Sciatic nerve (tissue), 2 donors: ENCODE results near the gene DHX15. TPM values are rescaled to one million over a fixed set of nuclear protein-coding genes. Genes with fewer than 3 reads are reported as not detected.
A peak's percentile ranks its signal among the peaks of the same experiment; 100 is the strongest.

Experiments used
- ATAC-seq: fragments of 200-7000 bp; cut with Tn5 transposase; one replicate; pipeline ENCODE4 v1.9.1; 2020; ENCODE audit warnings: mild to moderate bottlenecking, moderate library complexity
- DNase-seq: peaks from one replicate; pipeline ENCODE4 v3.0.0-alpha.2; 2020; ENCODE audit warnings: low spot score
- intact Hi-C: fragments of 100-400 bp; cut with DNase I; formaldehyde crosslinking; loops from one replicate; pipeline ENCODE4 v1.14.2; 2022
- total RNA-seq: library from RNA; stranded (reverse); fragmentation: NEBNext Ultra II Directional; extraction: Animal tissue kit (Norgen Biotek cat#: 25700); gene quantifications from one replicate; pipeline ENCODE4 v1.2.1, GENCODE V29; 2021
- donor health status: DM: no; HTN: no; CAD: no.
- donor health status: DM: no; HTN: no; CAD: no.

Gene DHX15
- 131 TPM for total RNA-seq

GRCh38 chr4:24584211-24584850 lies at the start of gene DHX15:
Gene DHX15, minus strand, starts transcription at chr4:24584554. Its CDS starts 161 bp downstream, at chr4:24584393.
- intact Hi-C loops = no loop called here
- DNase-seq (peak; percentile 96), ATAC-seq (peak; percentile 99)

DNA sequence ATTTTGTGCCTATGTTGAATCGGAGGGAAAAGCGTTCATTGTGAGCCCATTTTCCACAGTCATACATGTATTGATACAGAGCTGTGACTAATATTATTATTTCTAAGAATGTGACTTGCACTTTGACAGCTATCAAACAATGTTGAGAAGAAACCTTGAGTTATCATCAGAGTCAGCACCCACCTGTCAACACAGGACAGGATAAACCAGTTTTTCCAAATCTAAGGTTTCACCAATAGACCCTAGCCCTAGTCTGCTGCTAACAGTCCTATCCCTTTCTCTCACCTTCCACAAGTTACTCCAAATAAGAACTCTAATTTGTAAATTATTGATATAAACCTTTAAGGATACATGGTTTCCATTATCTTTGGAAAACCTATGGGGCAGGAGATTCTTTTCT lies 47.7 kb upstream of the DHX15 start:
- DNase-seq = no peak
- intact Hi-C loops = no loop called here
- ATAC-seq = no peak

GRCh38 chr4:24630937-24631336 lies 46.6 kb upstream of the DHX15 start:
- intact Hi-C loops = no loop called here
- DNase-seq (no peak), ATAC-seq (no peak)

GRCh38 chr4:24625091-24625490 lies 40.7 kb upstream of the DHX15 start:
- intact Hi-C loops = no loop called here
- ATAC-seq (no peak), DNase-seq (no peak)

DNA sequence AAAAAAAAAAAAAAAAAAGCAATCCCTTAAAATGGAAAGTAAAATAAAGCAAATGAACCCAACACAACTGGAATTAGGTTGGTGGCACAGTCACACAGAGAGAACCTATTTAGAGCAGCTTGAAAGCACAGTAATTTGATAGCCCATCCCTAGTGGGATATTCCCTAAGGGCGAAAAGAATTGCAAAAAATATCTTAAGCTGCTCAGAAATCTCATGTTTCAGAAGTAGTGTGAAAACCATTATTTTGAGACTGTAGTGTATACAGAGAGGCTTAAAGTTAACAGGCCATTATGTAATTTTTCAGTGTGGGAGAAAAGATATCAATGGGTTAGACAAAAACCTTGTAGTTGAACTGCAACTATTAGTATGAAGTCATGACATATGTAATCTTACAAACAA lies 40.0 kb upstream of the DHX15 start:
- ATAC-seq (no peak), DNase-seq (no peak)
- intact Hi-C loops = no loop called here

- ATAC-seq (no peak), DNase-seq (no peak)
- intact Hi-C loops = no loop called here
These were observed 37.9 kb upstream of the DHX15 start for GRCh38 chr4:24622146-24622834.

- intact Hi-C loops = no loop called here
- no peak for DNase-seq
- no peak for ATAC-seq
These were observed 31.6 kb upstream of the DHX15 start for GRCh38 chr4:24615977-24616376.

- intact Hi-C loops = no loop called here
These were observed 30.5 kb upstream of the DHX15 start for GRCh38 chr4:24614881-24615280.

DNA sequence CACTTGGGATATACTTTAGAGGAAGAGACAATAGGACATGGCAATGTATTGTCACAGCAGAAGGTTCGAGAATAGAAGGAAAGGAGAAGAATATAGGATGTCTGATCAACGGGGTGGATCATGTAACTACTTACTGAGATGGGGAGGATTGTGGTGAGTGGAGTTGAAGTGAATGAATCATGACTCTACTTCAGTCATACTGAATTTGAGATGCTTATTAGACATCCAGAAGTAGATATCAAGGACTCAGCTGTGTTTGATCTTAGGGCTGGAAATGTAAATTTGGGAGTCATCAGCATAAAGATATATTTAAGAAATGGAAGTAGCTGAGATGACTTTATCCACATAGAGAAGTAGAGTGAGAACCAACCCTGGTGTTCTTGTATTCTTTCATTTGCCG lies 29.1 kb upstream of the DHX15 start:
- ATAC-seq (no peak), DNase-seq (no peak)
- intact Hi-C loops = no loop called here

More at GRCh38 chr4:24614881-24615280, 30.5 kb upstream of the DHX15 start:
- DNase-seq (no peak), ATAC-seq (no peak)

- intact Hi-C loops = no loop called here
- no peak for DNase-seq
- no peak for ATAC-seq
These were observed 27.2 kb upstream of the DHX15 start for GRCh38 chr4:24611575-24611974.

DNA sequence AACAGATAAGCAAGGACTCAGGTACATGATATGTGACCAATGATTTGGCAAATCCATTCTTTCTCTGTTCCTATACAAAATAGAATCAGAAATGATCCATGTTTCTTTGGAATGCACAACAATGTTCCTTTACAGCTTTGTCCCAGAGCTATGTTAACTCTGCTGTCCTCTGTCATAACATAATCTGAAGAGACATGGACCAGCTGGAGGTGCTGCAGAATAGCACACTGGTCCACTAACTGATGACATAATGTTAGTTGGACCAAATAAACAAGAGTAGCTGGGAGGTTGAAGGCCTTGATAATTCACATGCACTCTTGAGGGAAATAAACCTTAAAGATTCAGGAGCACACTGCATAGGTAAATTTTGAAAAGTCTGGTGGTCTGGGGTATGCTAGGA lies 23.0 kb upstream of the DHX15 start:
- ATAC-seq = peak; percentile 42

DNA sequence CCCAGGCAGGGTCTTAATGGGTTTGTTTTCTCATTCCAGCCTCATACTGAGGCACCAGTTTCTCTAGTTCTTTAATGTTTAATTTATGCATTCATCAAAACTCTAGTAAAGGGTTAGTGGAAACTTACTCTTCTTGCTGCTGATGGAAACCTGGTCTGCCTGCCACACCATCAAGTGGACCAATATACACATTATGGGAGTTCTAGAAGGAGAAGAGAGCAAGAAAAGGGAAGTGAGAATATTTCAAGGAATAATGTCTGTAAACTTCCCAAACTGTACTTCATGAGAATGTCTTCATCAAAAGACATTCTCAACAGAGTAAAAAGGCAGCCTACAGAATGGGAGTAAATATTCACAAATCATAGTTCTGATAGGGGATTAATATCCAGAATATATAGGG lies 20.9 kb upstream of the DHX15 start:
- DNase-seq = no peak
- no peak for ATAC-seq
- intact Hi-C loops = no loop called here

More for the DNA sequence above, 23.0 kb upstream of the DHX15 start:
- intact Hi-C loops = no loop called here
- DNase-seq = no peak

GRCh38 chr4:24604558-24605214 lies 20.3 kb upstream of the DHX15 start:
- DNase-seq = no peak
- intact Hi-C loops = no loop called here
- ATAC-seq = no peak

GRCh38 chr4:24603343-24603742 lies 19.0 kb upstream of the DHX15 start:
- ATAC-seq (no peak), DNase-seq (no peak)
- intact Hi-C loops = no loop called here

GRCh38 chr4:24601121-24601520 lies 16.8 kb upstream of the DHX15 start:
- ATAC-seq = no peak

GRCh38 chr4:24599275-24599674 lies 14.9 kb upstream of the DHX15 start:
- intact Hi-C loops = no loop called here
- ATAC-seq = no peak

More at GRCh38 chr4:24601121-24601520, 16.8 kb upstream of the DHX15 start:
- intact Hi-C loops = no loop called here
- DNase-seq = no peak

DNA sequence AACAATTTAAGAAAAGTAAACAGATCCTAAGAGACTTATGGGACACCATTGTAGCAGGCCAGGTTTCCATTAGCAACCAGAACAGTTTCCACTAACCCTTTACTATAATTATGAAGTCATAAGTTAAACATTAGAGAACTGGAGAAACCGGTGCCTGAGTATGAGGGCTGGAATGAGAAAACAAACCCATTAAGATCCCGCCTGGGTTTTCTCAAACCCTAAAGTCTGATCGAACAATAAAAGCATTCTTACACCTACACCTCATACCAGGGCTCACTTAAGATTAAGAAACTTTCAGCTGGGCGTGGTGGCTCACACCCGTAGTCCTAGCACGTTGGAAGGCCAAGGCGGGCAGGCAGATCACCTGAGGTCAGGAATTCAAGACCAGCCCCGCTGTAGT lies 13.7 kb upstream of the DHX15 start:
- DNase-seq = no peak
- ATAC-seq = no peak
- intact Hi-C loops = no loop called here

More at GRCh38 chr4:24599275-24599674, 14.9 kb upstream of the DHX15 start:
- DNase-seq = no peak

GRCh38 chr4:24595659-24596058 lies 11.3 kb upstream of the DHX15 start:
- intact Hi-C loops = no loop called here
- no peak for ATAC-seq

DNA sequence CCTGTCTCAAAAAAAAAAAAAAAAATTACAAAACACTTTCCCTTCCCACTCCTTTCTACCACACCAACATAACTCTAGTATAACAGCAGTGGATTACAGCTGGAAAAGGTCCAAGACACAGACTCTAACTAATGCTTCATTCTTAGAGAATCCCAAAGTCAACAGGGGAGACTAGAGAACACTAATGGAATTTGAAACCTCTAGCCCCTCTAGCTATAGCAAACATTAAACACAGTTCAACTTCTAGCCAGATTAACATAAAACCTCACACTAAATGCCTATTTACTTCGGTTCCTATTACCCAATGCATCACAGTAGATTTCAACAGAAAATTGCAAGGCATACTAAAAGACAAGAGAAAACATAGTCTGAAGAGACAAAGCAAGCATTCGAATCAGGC lies 10.5 kb upstream of the DHX15 start:
- ATAC-seq = no peak
- no peak for DNase-seq
- intact Hi-C loops = no loop called here

More at GRCh38 chr4:24595659-24596058, 11.3 kb upstream of the DHX15 start:
- no peak for DNase-seq

DNA sequence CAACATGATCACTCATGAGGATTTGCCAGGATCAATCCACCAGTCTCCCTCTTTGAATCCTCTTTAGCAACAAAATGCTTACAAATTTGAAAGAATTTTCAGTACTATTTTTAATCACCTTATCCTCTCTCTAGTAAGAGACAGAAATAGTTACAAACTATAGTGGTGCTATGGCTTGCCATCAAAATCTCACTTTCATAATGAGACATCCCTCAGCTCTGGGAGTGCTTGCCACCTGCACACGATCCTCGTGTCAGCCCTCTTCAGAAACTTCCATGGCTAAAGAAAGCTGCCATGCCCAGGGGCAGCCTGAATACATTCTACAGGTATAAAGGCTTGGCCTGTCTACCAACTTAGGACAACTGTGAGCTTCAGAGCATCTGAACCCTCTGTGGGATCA lies 5.1 kb upstream of the DHX15 start:
- ATAC-seq (no peak), DNase-seq (no peak)
- intact Hi-C loops = no loop called here
